PC-9 (cell line): ENCODE measurements around the gene PTBP1. TPM values are rescaled to one million over a fixed set of nuclear protein-coding genes. Genes with fewer than 3 reads are reported as not detected.

ENCODE experiments used
- BruUV-seq: library from RNA; stranded (reverse); fragments of 400-500 nt; replicated peaks from 2 replicates; lab custom pipeline; 2021; lab: Mats Ljungman, UMichigan
- CTCF ChIA-PET: fragments of 300-600 bp; sonication (Branson Sonifier 250); formaldehyde crosslinking; loops from one replicate; lab custom pipeline; 2022; ENCODE audit warnings: antibody characterized with exemption; lab: Charles Lee
- POLR2A ChIA-PET: fragments of 300-600 bp; sonication (Branson Sonifier 250); formaldehyde crosslinking; loops from one replicate; lab custom pipeline; 2022; ENCODE audit warnings: antibody characterized with exemption; ENCODE audit not compliant: unreplicated experiment; lab: Charles Lee
- DNase-seq, 2 experiments: peaks; one replicate each; pipeline versions ENCODE4 v3.0.0 to v3.0.0-alpha.2; 2015 to 2022; ENCODE audit warnings: mixed read lengths in 1 of 2
- H2AFZ ChIP-seq: fragments of 200-600 bp; sonication (generic); 2 replicates; pipeline ENCODE4 v1.8.1; 2017; ENCODE audit warnings: antibody characterized with exemption
- H3F3A ChIP-seq: fragments of 200-600 bp; sonication (generic); 2 replicates; pipeline ENCODE4 v1.8.1; 2017; ENCODE audit warnings: antibody characterized with exemption, mild to moderate bottlenecking, low read depth; ENCODE audit not compliant: insufficient read depth
- H3K27ac ChIP-seq: fragments of 200-600 bp; sonication (generic); 2 replicates; pipeline ENCODE4 v1.6.1; 2016; ENCODE audit warnings: mixed run types
- H3K27me3 ChIP-seq: fragments of 200-600 bp; sonication (generic); 2 replicates; pipeline ENCODE4 v1.6.1; 2016; ENCODE audit warnings: low read depth, mixed run types; ENCODE audit not compliant: insufficient read depth
- H3K36me3 ChIP-seq: fragments of 200-600 bp; sonication (generic); 2 replicates; pipeline ENCODE4 v1.6.1; 2016; ENCODE audit warnings: low read depth, mixed run types
- H3K4me1 ChIP-seq: fragments of 200-600 bp; sonication (generic); replicated peaks from 2 replicates; pipeline ENCODE4 v1.6.1; 2016; ENCODE audit warnings: mixed run types; ENCODE audit not compliant: insufficient read depth
- H3K4me2 ChIP-seq: fragments of 200-600 bp; sonication (generic); 2 replicates; pipeline ENCODE4 v1.6.1; 2017; ENCODE audit warnings: mixed run types
- H3K4me3 ChIP-seq: fragments of 200-600 bp; sonication (generic); 2 replicates; pipeline ENCODE4 v1.6.1; 2016; ENCODE audit warnings: mixed run types
- H3K79me2 ChIP-seq: fragments of 200-600 bp; sonication (generic); 2 replicates; pipeline ENCODE4 v1.6.1; 2017; ENCODE audit warnings: low read depth, mixed run types
- H3K9me2 ChIP-seq: fragments of 200-600 bp; sonication (generic); 2 replicates; pipeline ENCODE4 v1.8.1; 2017; ENCODE audit warnings: mild to moderate bottlenecking; ENCODE audit not compliant: insufficient read depth
- H3K9me3 ChIP-seq: fragments of 200-600 bp; sonication (generic); 2 replicates; pipeline ENCODE4 v1.8.1; 2016; ENCODE audit warnings: low read depth; ENCODE audit not compliant: insufficient read depth
- H4K20me1 ChIP-seq: fragments of 200-600 bp; sonication (generic); 2 replicates; pipeline ENCODE4 v1.8.1; 2017; ENCODE audit not compliant: insufficient read depth
- EZH2 ChIP-seq: fragments of 200-600 bp; sonication (generic); IDR thresholded peaks from 2 replicates; pipeline ENCODE4 v1.8.0; 2017; ENCODE audit warnings: antibody characterized with exemption, low read depth
- intact Hi-C: fragments of 100-400 bp; cut with micrococcal nuclease; formaldehyde crosslinking; loops from one replicate; pipeline ENCODE4 v1.10.0; 2022; ENCODE audit not compliant: unreplicated experiment
- total RNA-seq: library from RNA; stranded (reverse); gene quantifications from 2 replicates; pipeline ENCODE4 v1.2.3, GENCODE V29; 2021
- TF ChIP-seq, protein P1 (sequence below): fragments of 200-600 bp; sonication (generic); conservative IDR thresholded peaks from 2 replicates; pipeline ENCODE4 v1.6.1; 2017; ENCODE audit warnings: mixed run types, antibody characterized with exemption, mild to moderate bottlenecking, moderate library complexity

The PTBP1 gene
- total RNA-seq, 1 experiment from 2014 or later: 542 TPM

DNA sequence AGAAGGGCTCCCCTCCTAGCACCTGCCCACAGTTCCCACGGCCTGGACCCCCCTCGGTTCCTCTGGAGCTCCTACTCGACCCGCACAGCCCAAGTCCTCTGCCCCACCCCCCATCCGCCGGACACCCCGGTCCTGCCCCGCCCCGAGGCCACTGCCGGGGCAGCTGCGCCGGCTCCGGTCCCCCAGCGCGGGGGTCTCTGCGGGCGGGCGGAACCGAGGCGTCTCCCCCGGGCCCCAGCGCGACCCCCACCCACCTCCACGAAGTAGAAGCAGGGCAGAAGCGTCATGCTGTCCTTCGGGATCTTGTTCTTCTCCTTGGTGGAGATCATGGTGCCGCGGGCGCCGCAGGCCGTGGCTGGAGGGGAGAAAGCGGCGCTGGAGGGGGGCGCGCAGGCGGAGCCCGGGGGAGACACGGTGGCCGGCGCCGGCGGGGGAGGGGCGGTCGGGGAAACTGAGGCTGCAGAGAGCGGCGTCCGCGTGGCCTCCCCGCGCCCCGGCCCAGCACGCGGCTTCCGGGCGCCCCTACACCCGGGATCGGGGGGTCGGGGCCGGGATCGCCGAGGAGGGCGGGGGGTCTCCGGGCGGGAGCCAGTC lies 24.1 kb downstream of the PTBP1 start:
- Histone ChIP-seq H3K4me3 (no peak overlapping the region), H3K36me3 (no peaks in the 10 kb centered on the region), H4K20me1 (no peaks in the 10 kb centered on the region), H2AFZ (no peak overlapping the region), H3K27me3 (no peaks in the 10 kb centered on the region), H3K79me2 (no peaks in the 10 kb centered on the region), H3K4me2 (no peak overlapping the region), H3K9me2 (no peaks in the 10 kb centered on the region), H3K4me1 (peaks cover 6% of the 10 kb centered on the region), H3F3A (peaks cover 14% of the 10 kb centered on the region; the same call in 1 of the 2 replicates), H3K9me3 (no peaks in the 10 kb centered on the region), H3K27ac (no peak overlapping the region)
- intact Hi-C loops: no loop called here
- no peak for DNase-seq
- no peak for TF ChIP-seq EZH2
- TF ChIP-seq, protein P1, sequence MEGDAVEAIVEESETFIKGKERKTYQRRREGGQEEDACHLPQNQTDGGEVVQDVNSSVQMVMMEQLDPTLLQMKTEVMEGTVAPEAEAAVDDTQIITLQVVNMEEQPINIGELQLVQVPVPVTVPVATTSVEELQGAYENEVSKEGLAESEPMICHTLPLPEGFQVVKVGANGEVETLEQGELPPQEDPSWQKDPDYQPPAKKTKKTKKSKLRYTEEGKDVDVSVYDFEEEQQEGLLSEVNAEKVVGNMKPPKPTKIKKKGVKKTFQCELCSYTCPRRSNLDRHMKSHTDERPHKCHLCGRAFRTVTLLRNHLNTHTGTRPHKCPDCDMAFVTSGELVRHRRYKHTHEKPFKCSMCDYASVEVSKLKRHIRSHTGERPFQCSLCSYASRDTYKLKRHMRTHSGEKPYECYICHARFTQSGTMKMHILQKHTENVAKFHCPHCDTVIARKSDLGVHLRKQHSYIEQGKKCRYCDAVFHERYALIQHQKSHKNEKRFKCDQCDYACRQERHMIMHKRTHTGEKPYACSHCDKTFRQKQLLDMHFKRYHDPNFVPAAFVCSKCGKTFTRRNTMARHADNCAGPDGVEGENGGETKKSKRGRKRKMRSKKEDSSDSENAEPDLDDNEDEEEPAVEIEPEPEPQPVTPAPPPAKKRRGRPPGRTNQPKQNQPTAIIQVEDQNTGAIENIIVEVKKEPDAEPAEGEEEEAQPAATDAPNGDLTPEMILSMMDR: no peak
- BruUV-seq: no TSS peak
- ChIA-PET CTCF (no interaction called here), POLR2A (no interaction called here)

DNA sequence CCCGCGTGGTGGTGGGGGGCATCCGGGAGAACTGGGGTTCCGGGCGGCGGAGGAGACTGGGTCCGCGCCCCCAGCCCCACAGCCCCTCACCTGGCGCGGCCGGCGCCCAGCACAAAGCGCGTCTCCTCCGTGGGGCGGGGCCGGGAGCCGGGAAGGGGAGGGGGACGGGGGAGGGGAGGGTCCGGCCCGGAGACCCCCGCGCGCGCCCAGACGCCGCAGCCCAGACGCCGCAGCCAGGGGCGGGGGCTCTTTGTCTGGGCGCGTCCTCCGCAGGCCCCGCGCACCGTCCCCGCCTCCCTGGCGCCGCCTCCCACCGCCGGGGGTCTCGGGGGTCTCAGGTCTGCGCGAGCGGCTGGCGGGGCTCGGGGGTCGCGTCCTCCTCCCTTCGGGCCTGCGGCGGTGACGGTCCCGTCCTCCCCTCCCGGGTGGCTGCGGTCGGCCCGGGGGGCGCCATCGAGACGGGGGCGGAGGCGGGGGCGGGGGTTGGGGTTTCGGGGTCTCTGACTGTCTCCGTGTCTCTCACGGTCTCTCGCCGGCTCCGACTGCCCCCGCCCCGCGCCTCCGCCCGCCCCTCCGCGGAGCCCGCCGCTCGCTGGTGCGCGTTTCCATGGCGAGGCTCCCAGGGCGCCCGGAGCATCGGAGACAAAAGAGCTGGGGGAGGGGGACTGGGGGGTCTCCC lies 24.7 kb downstream of the PTBP1 start, which contains the start of gene PLPPR3:
Gene PLPPR3, minus strand, starts transcription at position 131 of the 679 bp plus-strand sequence. CDS start 396 bp downstream, outside the sequence.
- Histone ChIP-seq H3K27me3 (no peaks in the 10 kb centered on the region), H3K4me1 (peaks cover 6% of the 10 kb centered on the region), H3K27ac (no peak within 1 kb of the TSS), H3K4me3 (no peak within 1 kb of the TSS), H3K9me3 (no peaks in the 10 kb centered on the region), H3K9me2 (no peaks in the 10 kb centered on the region), H2AFZ (no peak within 1 kb of the TSS), H3F3A (peaks cover 14% of the 10 kb centered on the region; the same call in 1 of the 2 replicates), H3K79me2 (no peaks in the 10 kb centered on the region), H3K36me3 (no peaks in the 10 kb centered on the region), H3K4me2 (no peak within 1 kb of the TSS), H4K20me1 (no peaks in the 10 kb centered on the region)
- intact Hi-C loops: no loop called here
- ChIA-PET CTCF (no interaction called here), POLR2A (no interaction called here)
- BruUV-seq: no TSS peak
- DNase-seq: no peak
- TF ChIP-seq, protein P1: no peak
- TF ChIP-seq EZH2: no peak

- Histone ChIP-seq H3K9me3 (no peaks in the 10 kb centered on the region), H3K27ac (no peak overlapping the region), H4K20me1 (no peaks in the 10 kb centered on the region), H3K79me2 (no peaks in the 10 kb centered on the region), H3K27me3 (no peaks in the 10 kb centered on the region), H3K36me3 (no peaks in the 10 kb centered on the region), H3K4me3 (no peak overlapping the region), H3K9me2 (no peaks in the 10 kb centered on the region), H3K4me1 (peaks cover 6% of the 10 kb centered on the region), H3K4me2 (peak overlapping the region; percentile 38; the same call in 1 of the 2 replicates), H3F3A (peaks cover 14% of the 10 kb centered on the region; the same call in 1 of the 2 replicates), H2AFZ (no peak overlapping the region)
- TF ChIP-seq EZH2: no peak
- TF ChIP-seq, protein P1: no peak
- intact Hi-C loops: no loop called here
- BruUV-seq: no TSS peak
- POLR2A ChIA-PET: no interaction called here
- CTCF ChIA-PET: no interaction called here
- DNase-seq: peak in 1 of 2 experiments; percentile 39
Observed at GRCh38 chr19:823565-824121, 26.4 kb downstream of the PTBP1 start.
